GM12878 (cell line): ENCODE data around the gene CNIH2. TPM values are rescaled to one million over a fixed set of nuclear protein-coding genes. Genes with fewer than 3 reads are reported as not detected.

ENCODE experiments used
- ATAC-seq: fragments of 200-7000 bp; cut with Tn5 transposase; 3 replicates; pipeline ENCODE4 v1.9.1; 2020; ENCODE audit warnings: mild to moderate bottlenecking, moderate library complexity
- BruUV-seq: library from RNA; stranded (reverse); fragments of 400-500 nt; replicated peaks from 2 replicates; lab custom pipeline; 2021; lab: Mats Ljungman, UMichigan
- CTCF ChIA-PET: fragments of 300-600 bp; sonication (Branson Sonifier 250); formaldehyde crosslinking; extraction: SDS; loops from one replicate; lab custom pipeline; 2021; ENCODE audit warnings: inconsistent platforms; lab: Yijun Ruan, JAX
- POLR2A ChIA-PET: fragments of 350-600 bp; formaldehyde crosslinking; extraction: SDS; loops from one replicate; lab custom pipeline; 2021; ENCODE audit warnings: inconsistent platforms; lab: Charles Lee
- RAD21 ChIA-PET: fragments of 300-600 bp; sonication (Branson Sonifier 250); formaldehyde crosslinking; loops from one replicate; lab custom pipeline; 2023; ENCODE audit warnings: antibody characterized with exemption; ENCODE audit not compliant: unreplicated experiment; lab: Charles Lee
- SMC1A ChIA-PET: fragments of 300-600 bp; sonication (Branson Sonifier 250); formaldehyde crosslinking; loops from one replicate; lab custom pipeline; 2023; ENCODE audit not compliant: unreplicated experiment, uncharacterized antibody; lab: Charles Lee
- DNase-seq: peaks from one replicate; pipeline ENCODE4 v3.0.0-alpha.2; 2011; ENCODE audit warnings: low read depth, low spot score
- FAIRE-seq: peaks from 3 replicates; lab custom pipeline; 2011; peaks lifted over from hg19 to GRCh38; lab: Jason Lieb, UNC
- H2AFZ ChIP-seq: 2 replicates; pipeline ENCODE4 v1.6.0; 2011; ENCODE audit warnings: low read depth, low read length, control low read depth; ENCODE audit not compliant: control insufficient read depth
- H3K27ac ChIP-seq: 2 replicates; pipeline ENCODE4 v1.5.1; 2011; ENCODE audit warnings: control low read depth; ENCODE audit not compliant: control insufficient read depth, insufficient read depth
- H3K27me3 ChIP-seq, 2 experiments: replicated peaks in 1 of 2; 2 replicates each; pipeline versions ENCODE4 v1.6.0 to v1.6.1; 2011; ENCODE audit warnings: low read length in 1 of 2; ENCODE audit not compliant: control insufficient read depth in 2 of 2, insufficient read depth in 2 of 2
- H3K36me3 ChIP-seq, 2 experiments: 2 replicates each; pipeline ENCODE4 v1.5.1; 2011; ENCODE audit warnings: low read length in 1 of 2; ENCODE audit not compliant: control insufficient read depth in 2 of 2, insufficient read depth in 2 of 2
- H3K4me1 ChIP-seq: 2 replicates; pipeline ENCODE4 v1.6.1; 2011; ENCODE audit warnings: mild to moderate bottlenecking, low read length, moderate library complexity, mixed read lengths; ENCODE audit not compliant: control insufficient read depth, insufficient read depth
- H3K4me2 ChIP-seq: 2 replicates; pipeline ENCODE4 v1.6.0; 2011; ENCODE audit warnings: control low read depth; ENCODE audit not compliant: control insufficient read depth, insufficient read depth
- H3K4me3 ChIP-seq: fragments of 200-600 bp; sonication (generic); 2 replicates; pipeline ENCODE4 v1.5.1; 2016
- H3K79me2 ChIP-seq: 2 replicates; pipeline ENCODE4 v1.6.0; 2011; ENCODE audit warnings: low read length; ENCODE audit not compliant: control insufficient read depth, insufficient read depth
- H3K9ac ChIP-seq: 2 replicates; pipeline ENCODE4 v1.8.0; 2011; ENCODE audit warnings: low read length, control low read depth, mixed read lengths; ENCODE audit not compliant: control insufficient read depth, insufficient read depth
- H3K9me3 ChIP-seq: replicated peaks from 3 replicates; pipeline ENCODE4 v1.5.1; 2011; ENCODE audit warnings: mild to moderate bottlenecking, low read length; ENCODE audit not compliant: control insufficient read depth, insufficient read depth
- H4K20me1 ChIP-seq: 2 replicates; pipeline ENCODE4 v1.6.0; 2011; ENCODE audit not compliant: control insufficient read depth, insufficient read depth
- ETV6 ChIP-seq, 2 experiments: fragments of 450-650 bp in 1 of 2; IDR thresholded peaks in 1 of 2; conservative IDR thresholded peaks in 1 of 2; 2 replicates each; pipeline ENCODE4 v1.6.1; 2014; ENCODE audit warnings: antibody characterized with exemption in 1 of 2, borderline replicate concordance in 1 of 2, low read depth in 1 of 2, mild to moderate bottlenecking in 1 of 2, moderate library complexity in 1 of 2
- KAT2A ChIP-seq: conservative IDR thresholded peaks from 2 replicates; pipeline ENCODE4 v1.6.1; 2011; ENCODE audit warnings: low read depth, low read length; ENCODE audit not compliant: control insufficient read depth
- MTA2 ChIP-seq: fragments of 450-650 bp; IDR thresholded peaks from 2 replicates; pipeline ENCODE4 v1.6.1; 2016; ENCODE audit warnings: low read depth, mild to moderate bottlenecking, moderate library complexity
- MYC ChIP-seq: IDR thresholded peaks from 2 replicates; pipeline ENCODE4 v1.6.1; 2011; ENCODE audit warnings: mild to moderate bottlenecking, low read length, moderate library complexity, inconsistent platforms; ENCODE audit not compliant: insufficient read depth, insufficient replicate concordance, insufficient read length, severe bottlenecking
- NR2C2 ChIP-seq: IDR thresholded peaks from 2 replicates; pipeline ENCODE4 v1.6.1; 2011; ENCODE audit warnings: borderline replicate concordance, low read depth; ENCODE audit not compliant: control insufficient read depth, insufficient read length
- NRF1 ChIP-seq: conservative IDR thresholded peaks from 2 replicates; pipeline ENCODE4 v1.6.1; 2011; ENCODE audit warnings: mild to moderate bottlenecking, low read depth, low read length, improper control_type of control experiment
- TAF1 ChIP-seq: IDR thresholded peaks from 2 replicates; pipeline ENCODE4 v1.6.1; 2011; ENCODE audit warnings: mild to moderate bottlenecking, low read depth, low read length, borderline replicate concordance
- ZNF384 ChIP-seq: IDR thresholded peaks from 2 replicates; pipeline ENCODE4 v1.6.1; 2012; ENCODE audit warnings: low read depth, mild to moderate bottlenecking, low read length, improper control_type of control experiment, borderline replicate concordance
- ZSCAN29 ChIP-seq: fragments of 450-650 bp; IDR thresholded peaks from 2 replicates; pipeline ENCODE4 v1.6.1; 2017; ENCODE audit warnings: mild to moderate bottlenecking, moderate library complexity
- WGBS: methylation state at CpG from one replicate; pipeline ENCODE4 v1.1.6; 2016; ENCODE audit warnings: low lambda C conversion rate; ENCODE audit not compliant: insufficient replicate concordance, insufficient coverage; ENCODE audit errors: missing lambda C conversion rate; 5-methylcytosine and 5-hydroxymethylcytosine counted together
- in situ Hi-C: fragments of 300-500 bp; cut with MboI; formaldehyde crosslinking; loops from 9 replicates; pipeline ENCODE4 v1.14.3; 2018; ENCODE audit warnings: mixed read lengths
- intact Hi-C: fragments of 100-400 bp; cut with micrococcal nuclease; formaldehyde crosslinking; loops from one replicate; pipeline ENCODE4 v1.14.2; 2022; ENCODE audit not compliant: unreplicated experiment
- polyA plus RNA-seq, 11 experiments: library from polyadenylated mRNA; depleted of rRNA in 4 of 11; unstranded in 6 of 11; stranded (reverse) in 5 of 11; fragments of >200 nt; fragmentation: Nextera tagmentation in 4 of 11; fragmentation: Illumina TruSeq in 1 of 11; extraction: Ambion mirVana in 4 of 11; extraction: Trizol in 1 of 11; gene quantifications; 1 replicate in 1 of 11; 2 replicates in 10 of 11; pipeline versions ENCODE4 v1.2.1 to v1.2.3, GENCODE V29; 2011 to 2016; ENCODE audit warnings: inconsistent platforms in 2 of 11, missing spikeins in 2 of 11, low read depth in 1 of 11
- total RNA-seq, 4 experiments: library from RNA; depleted of rRNA in 3 of 4; stranded (reverse); fragments of >200 nt in 3 of 4; fragmentation: Illumina TruSeq in 1 of 4; extraction: Trizol in 1 of 4; gene quantifications; 2 replicates each; pipeline versions ENCODE4 v1.2.1 to v1.2.3, GENCODE V29; 2013 to 2021
- TF ChIP-seq, protein P1 (sequence below), 3 experiments: IDR thresholded peaks in 2 of 3; conservative IDR thresholded peaks in 1 of 3; 2 replicates each; pipeline ENCODE4 v1.5.1; 2011; ENCODE audit warnings: low read depth in 3 of 3, low read length in 3 of 3, mild to moderate bottlenecking in 3 of 3, control low read depth in 2 of 3, moderate library complexity in 2 of 3, inconsistent platforms in 1 of 3, mixed read lengths in 1 of 3; ENCODE audit not compliant: control insufficient read depth in 2 of 3, insufficient read depth in 1 of 3; ENCODE audit errors: extremely low read depth in 1 of 3
- TF ChIP-seq, protein P2 (sequence below): fragments of 450-650 bp; IDR thresholded peaks from 2 replicates; pipeline ENCODE4 v1.6.1; 2016; ENCODE audit warnings: mild to moderate bottlenecking, moderate library complexity, borderline replicate concordance

The CNIH2 gene
- total and polyA plus RNA-seq, 10 of the 15 experiments (the other 5 are each of a cell fraction or from before 2014, with no cell fraction given), result 0.07 to 1.3 (median 0.68) TPM; not detected in 2

DNA sequence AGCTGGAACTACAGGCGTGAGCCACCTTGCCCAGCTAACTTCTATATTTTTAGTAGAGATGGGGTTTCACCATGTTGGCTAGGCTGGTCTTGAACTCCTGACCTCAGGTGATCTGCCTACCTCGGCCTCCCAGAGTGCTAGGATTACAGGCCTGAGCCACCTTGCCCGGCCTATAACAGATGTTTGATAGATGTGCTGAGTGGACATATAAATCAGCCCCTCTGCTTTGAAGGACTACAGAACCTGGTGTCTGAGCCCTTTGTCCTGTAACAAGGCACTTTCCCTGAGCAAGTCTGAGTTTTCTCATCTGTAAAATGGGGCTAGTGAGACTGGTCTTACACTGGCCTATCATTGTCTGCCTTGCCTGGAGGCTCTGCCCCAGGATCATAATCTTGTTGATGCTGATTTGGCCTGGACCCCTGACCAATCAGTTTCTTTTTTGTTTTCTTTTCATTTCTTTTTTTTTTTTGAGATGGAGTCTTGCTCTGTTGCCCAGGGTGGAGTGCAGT lies 51.2 kb downstream of the CNIH2 start (continued):
- TF ChIP-seq, protein P1, sequence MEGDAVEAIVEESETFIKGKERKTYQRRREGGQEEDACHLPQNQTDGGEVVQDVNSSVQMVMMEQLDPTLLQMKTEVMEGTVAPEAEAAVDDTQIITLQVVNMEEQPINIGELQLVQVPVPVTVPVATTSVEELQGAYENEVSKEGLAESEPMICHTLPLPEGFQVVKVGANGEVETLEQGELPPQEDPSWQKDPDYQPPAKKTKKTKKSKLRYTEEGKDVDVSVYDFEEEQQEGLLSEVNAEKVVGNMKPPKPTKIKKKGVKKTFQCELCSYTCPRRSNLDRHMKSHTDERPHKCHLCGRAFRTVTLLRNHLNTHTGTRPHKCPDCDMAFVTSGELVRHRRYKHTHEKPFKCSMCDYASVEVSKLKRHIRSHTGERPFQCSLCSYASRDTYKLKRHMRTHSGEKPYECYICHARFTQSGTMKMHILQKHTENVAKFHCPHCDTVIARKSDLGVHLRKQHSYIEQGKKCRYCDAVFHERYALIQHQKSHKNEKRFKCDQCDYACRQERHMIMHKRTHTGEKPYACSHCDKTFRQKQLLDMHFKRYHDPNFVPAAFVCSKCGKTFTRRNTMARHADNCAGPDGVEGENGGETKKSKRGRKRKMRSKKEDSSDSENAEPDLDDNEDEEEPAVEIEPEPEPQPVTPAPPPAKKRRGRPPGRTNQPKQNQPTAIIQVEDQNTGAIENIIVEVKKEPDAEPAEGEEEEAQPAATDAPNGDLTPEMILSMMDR (IDR thresholded peaks at IDR 0.05 in 2 of 3, conservative IDR thresholded peaks at IDR 0.05 in 1 of 3; ENCODE audit: control insufficient read depth in 2 of 3, extremely low read depth in 1 of 3, insufficient read depth in 1 of 3, low read depth in 3 of 3, low read length in 3 of 3), result no peak
- no peak for TF ChIP-seq MTA2
- no peak for TF ChIP-seq TAF1
- no peak for TF ChIP-seq ETV6 (conservative IDR thresholded peaks at IDR 0.05 in 1 of 2, IDR thresholded peaks at IDR 0.05 in 1 of 2; ENCODE audit: borderline replicate concordance in 1 of 2, low read depth in 1 of 2)
- TF ChIP-seq MYC, result no peak
- TF ChIP-seq NRF1, result no peak
- no peak for TF ChIP-seq ZNF384
- no peak for TF ChIP-seq ZSCAN29
- TF ChIP-seq NR2C2, result no peak

GRCh38 chr11:66330931-66331330 lies 53.0 kb downstream of the CNIH2 start:
- WGBS, result 37% methylated on average over 10 of the region's 10 CpGs
- FAIRE-seq (no peak), DNase-seq (no peak), ATAC-seq (no peak)
- Histone ChIP-seq H3K27me3 (no peaks in the 10 kb centered on the region), H2AFZ (no peak overlapping the region), H4K20me1 (no peaks in the 10 kb centered on the region), H3K36me3 (no peaks in the 10 kb centered on the region), H3K4me1 (peaks cover 10% of the 10 kb centered on the region), H3K9ac (no peak overlapping the region), H3K27ac (no peak overlapping the region), H3K4me2 (no peak overlapping the region), H3K9me3 (no peaks in the 10 kb centered on the region), H3K79me2 (no peaks in the 10 kb centered on the region), H3K4me3 (no peak overlapping the region)
- intact Hi-C loops, result no loop called here
- ChIA-PET POLR2A (interaction anchor here (1.0 to 1.5 kb wide), 2 partner anchors 14 to 33 kb away, joined by 3 read pairs; partner anchors contain the start of gene BRMS1), RAD21 (interaction anchor here (1.0 to 3.0 kb wide), 2 partner anchors 19 to 42 kb away, joined by 3 to 19 read pairs; partner anchors contain the start of gene YIF1A), SMC1A (interaction anchor here (3.9 kb wide), 1 partner anchor 19 kb away, joined by 33 read pairs; no protein-coding TSS in a partner anchor), CTCF (interaction anchor here (5.7 kb wide), 1 partner anchor 20 kb away, joined by 96 read pairs; no protein-coding TSS in a partner anchor)
- in situ Hi-C loops, result no loop called here
- TF ChIP-seq NRF1 (no peak), KAT2A (no peak)
- TF ChIP-seq, protein P2, sequence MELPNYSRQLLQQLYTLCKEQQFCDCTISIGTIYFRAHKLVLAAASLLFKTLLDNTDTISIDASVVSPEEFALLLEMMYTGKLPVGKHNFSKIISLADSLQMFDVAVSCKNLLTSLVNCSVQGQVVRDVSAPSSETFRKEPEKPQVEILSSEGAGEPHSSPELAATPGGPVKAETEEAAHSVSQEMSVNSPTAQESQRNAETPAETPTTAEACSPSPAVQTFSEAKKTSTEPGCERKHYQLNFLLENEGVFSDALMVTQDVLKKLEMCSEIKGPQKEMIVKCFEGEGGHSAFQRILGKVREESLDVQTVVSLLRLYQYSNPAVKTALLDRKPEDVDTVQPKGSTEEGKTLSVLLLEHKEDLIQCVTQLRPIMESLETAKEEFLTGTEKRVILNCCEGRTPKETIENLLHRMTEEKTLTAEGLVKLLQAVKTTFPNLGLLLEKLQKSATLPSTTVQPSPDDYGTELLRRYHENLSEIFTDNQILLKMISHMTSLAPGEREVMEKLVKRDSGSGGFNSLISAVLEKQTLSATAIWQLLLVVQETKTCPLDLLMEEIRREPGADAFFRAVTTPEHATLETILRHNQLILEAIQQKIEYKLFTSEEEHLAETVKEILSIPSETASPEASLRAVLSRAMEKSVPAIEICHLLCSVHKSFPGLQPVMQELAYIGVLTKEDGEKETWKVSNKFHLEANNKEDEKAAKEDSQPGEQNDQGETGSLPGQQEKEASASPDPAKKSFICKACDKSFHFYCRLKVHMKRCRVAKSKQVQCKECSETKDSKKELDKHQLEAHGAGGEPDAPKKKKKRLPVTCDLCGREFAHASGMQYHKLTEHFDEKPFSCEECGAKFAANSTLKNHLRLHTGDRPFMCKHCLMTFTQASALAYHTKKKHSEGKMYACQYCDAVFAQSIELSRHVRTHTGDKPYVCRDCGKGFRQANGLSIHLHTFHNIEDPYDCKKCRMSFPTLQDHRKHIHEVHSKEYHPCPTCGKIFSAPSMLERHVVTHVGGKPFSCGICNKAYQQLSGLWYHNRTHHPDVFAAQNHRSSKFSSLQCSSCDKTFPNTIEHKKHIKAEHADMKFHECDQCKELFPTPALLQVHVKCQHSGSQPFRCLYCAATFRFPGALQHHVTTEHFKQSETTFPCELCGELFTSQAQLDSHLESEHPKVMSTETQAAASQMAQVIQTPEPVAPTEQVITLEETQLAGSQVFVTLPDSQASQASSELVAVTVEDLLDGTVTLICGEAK, result no peak
- BruUV-seq, result no TSS peak
